GM12874 (cell line): ENCODE measurements around the gene TUBGCP2.

Experiments used
- TF ChIP-seq, protein P1 (sequence below): IDR thresholded peaks from 2 replicates; pipeline ENCODE4 v1.5.1; 2011; ENCODE audit warnings: low read depth, mild to moderate bottlenecking, control low read depth, low read length, moderate library complexity; ENCODE audit not compliant: insufficient read depth

Gene TUBGCP2

DNA sequence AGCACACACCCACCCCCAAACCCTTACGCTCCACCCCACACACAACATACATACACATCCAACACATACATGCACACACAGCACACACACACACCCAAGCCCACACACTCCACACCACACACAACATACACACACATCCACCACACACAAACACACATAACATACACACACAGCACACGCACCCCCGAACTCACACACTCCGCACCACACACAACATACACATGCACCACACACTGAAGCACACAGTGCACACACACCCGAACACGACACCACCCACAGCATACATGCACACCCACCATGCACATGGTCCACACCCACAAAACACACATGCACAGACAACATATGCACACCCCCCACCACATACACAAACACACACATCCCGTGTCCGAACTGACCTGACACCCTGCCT is 40.5 kb upstream of the TUBGCP2 start:
- TF ChIP-seq, protein P1, sequence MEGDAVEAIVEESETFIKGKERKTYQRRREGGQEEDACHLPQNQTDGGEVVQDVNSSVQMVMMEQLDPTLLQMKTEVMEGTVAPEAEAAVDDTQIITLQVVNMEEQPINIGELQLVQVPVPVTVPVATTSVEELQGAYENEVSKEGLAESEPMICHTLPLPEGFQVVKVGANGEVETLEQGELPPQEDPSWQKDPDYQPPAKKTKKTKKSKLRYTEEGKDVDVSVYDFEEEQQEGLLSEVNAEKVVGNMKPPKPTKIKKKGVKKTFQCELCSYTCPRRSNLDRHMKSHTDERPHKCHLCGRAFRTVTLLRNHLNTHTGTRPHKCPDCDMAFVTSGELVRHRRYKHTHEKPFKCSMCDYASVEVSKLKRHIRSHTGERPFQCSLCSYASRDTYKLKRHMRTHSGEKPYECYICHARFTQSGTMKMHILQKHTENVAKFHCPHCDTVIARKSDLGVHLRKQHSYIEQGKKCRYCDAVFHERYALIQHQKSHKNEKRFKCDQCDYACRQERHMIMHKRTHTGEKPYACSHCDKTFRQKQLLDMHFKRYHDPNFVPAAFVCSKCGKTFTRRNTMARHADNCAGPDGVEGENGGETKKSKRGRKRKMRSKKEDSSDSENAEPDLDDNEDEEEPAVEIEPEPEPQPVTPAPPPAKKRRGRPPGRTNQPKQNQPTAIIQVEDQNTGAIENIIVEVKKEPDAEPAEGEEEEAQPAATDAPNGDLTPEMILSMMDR = no peak

DNA sequence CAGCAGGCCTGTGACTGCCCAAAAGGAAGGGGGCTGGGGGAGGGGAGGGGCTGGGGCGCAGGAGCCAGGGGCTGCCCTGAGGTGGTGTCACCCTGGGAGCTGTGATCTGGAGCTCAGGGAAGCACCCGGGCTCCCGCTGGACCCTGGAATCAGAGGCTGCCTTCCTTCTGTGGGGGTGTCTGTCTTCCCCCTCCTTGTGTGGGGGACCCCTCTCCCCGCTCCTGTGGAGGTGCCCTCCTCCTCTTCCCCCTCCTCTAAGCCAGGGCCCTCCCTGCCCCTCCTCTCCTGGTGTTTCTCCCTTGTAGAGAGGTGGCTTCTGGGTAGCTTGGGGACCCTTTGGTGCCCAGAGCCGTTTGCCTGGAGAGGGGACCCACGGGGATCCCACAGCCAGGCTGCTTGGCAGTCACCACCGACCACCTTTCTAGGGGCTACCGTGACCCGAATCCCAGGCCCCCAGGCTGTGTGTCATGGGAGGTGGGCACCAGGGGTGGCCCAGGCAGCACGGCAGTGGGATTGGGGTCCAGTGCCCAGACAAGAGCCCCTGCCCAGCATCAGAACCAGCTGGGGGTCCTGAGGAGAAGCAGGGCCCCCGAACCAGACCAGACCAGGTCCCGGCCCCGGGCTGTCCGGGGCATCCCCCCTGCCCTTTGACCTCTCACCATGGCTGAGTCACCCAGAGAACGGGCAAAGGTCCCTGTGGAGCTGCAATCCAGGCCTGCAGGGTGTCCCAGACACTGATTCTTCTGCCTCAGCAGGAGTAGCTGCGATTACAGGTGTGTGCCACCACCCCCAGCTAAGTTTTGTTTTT is 39.2 kb upstream of the TUBGCP2 start:
- TF ChIP-seq, protein P1 = no peak

DNA sequence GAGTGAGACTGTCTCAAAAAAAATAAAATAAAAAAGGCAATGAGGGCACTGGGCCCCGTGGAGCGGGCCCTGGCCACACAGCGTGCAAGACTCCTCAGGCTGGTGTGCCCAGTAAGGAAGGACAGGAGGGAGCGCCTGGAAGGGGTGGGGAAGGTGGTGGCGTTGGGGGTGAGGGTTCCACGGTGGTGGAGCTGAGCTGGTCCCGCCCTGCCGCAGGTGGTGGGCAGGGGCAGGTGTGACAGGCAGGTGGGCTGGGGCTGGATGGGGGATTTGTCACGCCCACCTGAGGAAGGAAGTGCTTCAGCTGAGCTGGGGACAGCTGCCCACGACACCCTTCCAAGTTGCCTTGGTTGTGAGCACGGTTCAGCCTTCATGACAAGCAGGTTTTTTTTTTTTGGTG is 37.7 kb upstream of the TUBGCP2 start:
- TF ChIP-seq, protein P1 = no peak

DNA sequence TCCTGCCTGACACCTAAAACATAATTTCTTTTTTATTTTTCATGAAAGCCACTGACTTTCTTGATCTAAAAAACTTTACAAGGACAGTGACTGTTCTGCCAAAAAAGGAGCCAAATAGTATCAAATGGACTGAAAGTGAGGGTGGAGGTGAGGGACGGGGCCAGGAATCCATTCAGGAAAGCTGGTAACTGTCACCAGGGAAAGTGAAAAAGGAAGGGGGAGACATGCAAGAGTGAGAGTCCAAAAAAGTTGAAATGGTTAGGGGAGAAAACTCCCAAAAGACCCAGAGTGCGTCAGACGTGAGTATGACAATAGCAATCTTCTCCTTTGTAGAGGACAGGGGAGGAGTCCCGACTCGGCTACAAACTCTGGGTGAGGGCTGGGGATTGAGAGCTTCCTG is 35.6 kb upstream of the TUBGCP2 start:
- TF ChIP-seq, protein P1 = no peak

DNA sequence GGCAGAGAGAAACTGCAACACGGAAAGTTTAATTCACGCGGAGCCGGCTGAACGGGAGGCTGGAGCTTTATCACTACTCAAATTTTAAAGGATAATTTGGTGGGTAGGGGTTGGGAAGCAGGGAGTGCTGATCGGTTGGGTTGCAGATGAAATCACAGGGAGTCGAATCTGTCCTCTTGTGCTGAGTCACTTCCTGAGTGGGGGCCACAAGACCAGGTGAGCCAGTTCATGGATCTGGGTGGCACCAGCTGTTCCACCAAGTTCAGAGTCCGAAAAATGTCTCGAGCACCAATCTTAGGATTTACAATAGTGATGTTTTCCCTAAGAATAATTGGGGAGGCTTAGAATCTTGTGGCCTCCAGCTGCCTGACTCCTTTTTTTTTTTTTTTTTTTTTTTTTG is 34.9 kb upstream of the TUBGCP2 start:
- TF ChIP-seq, protein P1 = no peak

DNA sequence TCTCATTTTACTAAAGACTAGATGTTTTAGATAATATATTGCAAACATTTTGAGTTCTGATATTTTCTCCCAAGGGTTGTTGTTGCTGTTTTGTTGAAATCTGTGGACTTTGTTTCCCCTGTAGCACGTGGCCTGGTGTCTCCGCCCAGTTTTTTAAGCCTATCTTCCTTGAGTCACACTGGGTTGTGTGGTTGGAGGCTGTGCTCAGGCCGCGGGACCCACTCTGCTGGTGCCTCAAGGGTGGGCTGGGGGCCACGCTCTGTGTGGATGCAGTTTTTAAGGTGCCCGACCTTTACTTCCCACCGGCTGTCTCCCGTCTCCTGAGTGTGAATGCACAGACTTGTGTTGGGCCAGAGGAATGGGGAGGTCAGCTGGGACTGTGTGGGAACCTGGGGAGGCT is 34.3 kb upstream of the TUBGCP2 start:
- TF ChIP-seq, protein P1 = no peak

DNA sequence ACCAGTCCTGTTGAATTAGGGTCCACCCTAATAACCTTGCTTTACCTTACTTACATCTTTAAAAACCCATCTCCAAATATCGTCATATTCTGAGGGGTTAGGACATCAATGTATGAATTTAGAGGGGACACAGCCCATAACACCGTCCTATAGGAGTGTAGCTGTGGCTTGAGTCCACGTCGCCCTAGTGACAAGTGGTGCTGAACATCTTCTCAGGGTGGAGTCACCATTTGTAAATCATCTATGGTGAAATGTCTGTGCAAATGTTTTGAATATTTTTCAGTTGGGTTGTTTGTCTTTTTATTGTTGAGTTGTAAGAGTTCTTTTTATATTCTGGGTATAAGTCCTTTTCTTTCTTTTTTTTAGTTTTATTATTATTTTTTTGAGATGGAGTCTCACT is 33.3 kb upstream of the TUBGCP2 start:
- TF ChIP-seq, protein P1 = no peak
